Right lobe of liver (tissue), 6 donors: ENCODE results near the gene CAB39. TPM values are rescaled to one million over a fixed set of nuclear protein-coding genes. Genes with fewer than 3 reads are reported as not detected.
A peak's percentile ranks its signal among the peaks of the same experiment; 100 is the strongest.

Experiments
- ATAC-seq, 4 donors: fragments of 200-7000 bp; cut with Tn5 transposase; one replicate each; pipeline ENCODE4 v1.9.1; 2020; ENCODE audit warnings: mild to moderate bottlenecking in 4 of 4, moderate library complexity in 4 of 4
- DNase-seq, 3 donors: peaks; one replicate each; pipeline ENCODE4 v3.0.0-alpha.2; 2020
- H3K27ac ChIP-seq, 3 donors: fragments of 200-600 bp; one replicate each; pipeline ENCODE4 v1.8.0; 2022
- H3K27me3 ChIP-seq, 2 donors: fragments of 200-600 bp; one replicate each; pipeline ENCODE4 v1.8.0; 2022
- H3K36me3 ChIP-seq, 4 donors: fragments of 200-600 bp; sonication (generic) in 1 of 4; one replicate each; pipeline versions ENCODE4 v1.5.1 to v1.8.0; 2017 to 2022; ENCODE audit warnings: control low read depth in 1 of 4
- H3K4me1 ChIP-seq, 4 donors: fragments of 200-600 bp; sonication (generic) in 1 of 4; one replicate each; pipeline versions ENCODE4 v1.5.1 to v1.8.0; 2017 to 2022; ENCODE audit warnings: control low read depth in 1 of 4
- H3K4me3 ChIP-seq, 3 donors: fragments of 200-600 bp; one replicate each; pipeline ENCODE4 v1.8.0; 2022
- H3K9me3 ChIP-seq, 4 donors: fragments of 200-600 bp; sonication (generic) in 1 of 4; one replicate each; pipeline versions ENCODE4 v1.5.1 to v1.8.0; 2017 to 2022; ENCODE audit warnings: control low read depth in 1 of 4
- CTCF ChIP-seq, 4 donors: fragments of 200-600 bp in 3 of 4; fragments of 450-650 bp in 1 of 4; IDR thresholded peaks; one replicate each; pipeline versions ENCODE4 v1.5.1 to v1.8.0; 2016 to 2022; ENCODE audit warnings: antibody characterized with exemption in 4 of 4, mild to moderate bottlenecking in 2 of 4
- POLR2A ChIP-seq: fragments of 450-650 bp; IDR thresholded peaks from one replicate; pipeline ENCODE4 v1.6.1; 2017; ENCODE audit warnings: antibody characterized with exemption, mild to moderate bottlenecking
- WGBS: methylation state at CpG from one replicate; pipeline ENCODE4 v1.1.6; 2018; ENCODE audit warnings: low coverage, low lambda C conversion rate; ENCODE audit not compliant: insufficient coverage; ENCODE audit errors: missing lambda C conversion rate; 5-methylcytosine and 5-hydroxymethylcytosine counted together
- intact Hi-C, 2 donors: fragments of 100-400 bp; cut with DNase I; formaldehyde crosslinking; loops; one replicate each; pipeline versions ENCODE4 v1.11.2 to v1.14.1; 2022
- total RNA-seq, 6 experiments: library from RNA; depleted of rRNA in 2 of 6; stranded (reverse); fragments of >200 nt in 2 of 6; fragmentation: NEBNext Ultra II Directional in 3 of 6; extraction: Animal tissue kit (Norgen Biotek cat#: 25700) in 3 of 6; gene quantifications; one replicate each; pipeline versions ENCODE4 v1.1.0 to v1.2.4, GENCODE V29; 2016 to 2023
- donor health status: DM: no; HTN: yes; CAD: no.
- donor health status: DM: no; HTN: no; CAD: no.
- donor health status: DM: no; HTN: no; CAD: no.
- donor health status: DM: no; HTN: yes; CAD: no.
- donor health status: DM: no; HTN: yes; CAD: no.

CAB39 gene
- total RNA-seq, 6 experiments from 2014 or later, result 25.3 to 32.4 (median 27.8) TPM

DNA sequence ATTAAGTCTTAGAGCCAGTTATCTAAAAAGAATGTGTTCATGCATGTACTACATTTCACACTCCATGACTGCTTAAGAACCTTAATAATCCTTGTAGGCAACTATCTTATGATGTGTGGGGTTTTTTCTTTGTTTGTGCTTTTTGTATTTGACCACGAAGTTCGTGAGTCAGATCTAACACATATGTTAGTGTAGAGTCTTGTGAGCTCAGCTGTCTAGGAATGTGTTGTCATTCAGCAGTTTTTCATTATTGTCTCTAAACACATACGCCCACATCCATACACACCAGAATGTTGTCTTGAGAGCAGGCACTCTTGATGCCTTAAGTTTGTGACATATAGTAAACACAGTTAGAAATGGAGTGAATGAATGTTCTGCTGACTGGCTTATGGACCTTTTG is 38.4 kb downstream of the CAB39 start:
- Histone ChIP-seq H3K4me3 (no peak overlapping the region), H3K27ac (no peak overlapping the region), H3K27me3 (no peaks in the 10 kb centered on the region), H3K4me1 (no peaks in the 10 kb centered on the region), H3K9me3 (no peaks in the 10 kb centered on the region), H3K36me3 (peaks cover 0 to 3% (median under 1%) of the 10 kb centered on the region in 4 donors)
- DNase-seq (no peak), ATAC-seq (no peak)
- 78% methylated on average over 3 of the region's 3 CpGs for WGBS
- no peak for TF ChIP-seq CTCF (IDR thresholded peaks at IDR 0.05)
- TF ChIP-seq POLR2A, result no peak
- intact Hi-C loops, result no loop called here

GRCh38 chr2:230754200-230754599 is 41.6 kb downstream of the CAB39 start:
- Histone ChIP-seq H3K36me3 (no peaks in the 10 kb centered on the region), H3K4me3 (no peak overlapping the region), H3K27ac (no peak overlapping the region), H3K4me1 (no peaks in the 10 kb centered on the region), H3K9me3 (no peaks in the 10 kb centered on the region), H3K27me3 (no peaks in the 10 kb centered on the region)
- ATAC-seq (no peak), DNase-seq (no peak)
- intact Hi-C loops, result no loop called here
- no peak for TF ChIP-seq POLR2A
- TF ChIP-seq CTCF (IDR thresholded peaks at IDR 0.05), result no peak
- WGBS, result 86% methylated on average over 4 of the region's 4 CpGs

GRCh38 chr2:230757476-230757875 is 44.8 kb downstream of the CAB39 start:
- Histone ChIP-seq H3K4me1 (no peaks in the 10 kb centered on the region), H3K27ac (no peak overlapping the region), H3K36me3 (peaks cover 0 to 10% (median 2%) of the 10 kb centered on the region in 4 donors), H3K27me3 (no peaks in the 10 kb centered on the region), H3K9me3 (no peaks in the 10 kb centered on the region), H3K4me3 (no peak overlapping the region)
- DNase-seq, result no peak
- no peak for ATAC-seq
- intact Hi-C loops, result no loop called here
- WGBS, result 60% methylated on average over 1 of the region's 2 CpGs
- TF ChIP-seq POLR2A (no peak), CTCF (IDR thresholded peaks at IDR 0.05) (no peak)

DNA sequence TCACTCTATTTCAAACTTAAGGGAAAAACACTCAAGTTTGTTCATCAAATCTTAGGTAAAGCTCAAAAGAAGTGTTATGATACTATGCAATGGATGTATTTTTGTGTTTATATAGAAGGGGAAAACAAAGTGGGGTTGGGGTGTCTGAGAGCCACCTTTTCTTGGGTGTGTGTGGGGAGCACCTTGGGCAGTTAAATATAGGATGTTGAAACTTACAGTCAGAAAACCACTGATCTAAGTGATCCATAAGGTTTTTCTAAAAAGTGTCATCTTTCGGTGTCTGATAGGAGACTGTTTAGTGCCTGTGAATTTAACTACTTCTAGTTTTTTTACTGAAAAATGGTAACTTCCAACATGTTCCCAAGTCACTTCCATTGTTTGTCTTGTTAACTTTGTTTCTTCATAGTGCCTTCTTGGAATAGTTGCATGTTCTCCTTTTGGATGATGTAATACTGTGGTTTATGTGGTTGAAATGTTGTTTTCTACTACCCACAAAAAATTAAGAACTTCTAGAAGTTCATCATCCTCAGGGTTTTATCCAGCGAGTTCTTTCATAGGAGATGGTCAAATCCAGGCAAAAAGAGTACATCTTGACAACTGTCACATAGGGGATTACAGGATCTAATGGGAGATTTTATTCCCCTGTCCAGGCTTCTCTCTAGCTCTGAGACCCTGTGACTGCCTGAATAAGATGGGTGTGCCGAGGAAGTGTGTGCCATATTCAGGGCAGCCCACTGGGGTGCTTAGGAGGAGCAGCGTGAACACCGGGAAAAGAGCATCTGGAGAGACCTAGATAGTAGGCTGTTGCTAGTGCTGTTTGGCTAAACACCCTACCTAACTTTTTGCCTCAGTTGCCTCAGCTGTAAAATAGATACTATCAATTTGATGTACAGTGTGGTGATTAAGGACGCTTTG is 46.2 kb downstream of the CAB39 start:
- ATAC-seq (peak in 3 of 4 donors; percentile 17 to 27 (median 23)), DNase-seq (no peak)
- Histone ChIP-seq H3K4me1 (no peaks in the 10 kb centered on the region), H3K4me3 (no peak overlapping the region), H3K9me3 (no peaks in the 10 kb centered on the region), H3K27ac (no peak overlapping the region), H3K27me3 (no peaks in the 10 kb centered on the region), H3K36me3 (peaks cover 0 to 20% (median 2%) of the 10 kb centered on the region in 4 donors)
- TF ChIP-seq POLR2A, result no peak
- TF ChIP-seq CTCF (IDR thresholded peaks at IDR 0.05), result no peak
- WGBS, result 54% methylated on average over 4 of the region's 6 CpGs
- intact Hi-C loops, result no loop called here
